HCT116 (cell line): Measurements from ENCODE around the gene EVC2. TPM values are rescaled to one million over a fixed set of nuclear protein-coding genes. Genes with fewer than 3 reads are reported as not detected.

ENCODE experiments used
- ATAC-seq: fragments of 200-7000 bp; cut with Tn5 transposase; 2 replicates; pipeline ENCODE4 v1.9.1; 2020; ENCODE audit warnings: mild to moderate bottlenecking, moderate library complexity
- BruUV-seq: library from RNA; stranded (reverse); fragments of 400-500 nt; replicated peaks from 2 replicates; lab custom pipeline; 2021; lab: Mats Ljungman, UMichigan
- CTCF ChIA-PET: fragments of 300-600 bp; sonication (Branson Sonifier 250); formaldehyde crosslinking; loops from one replicate; lab custom pipeline; 2021; ENCODE audit warnings: antibody characterized with exemption; lab: Charles Lee
- POLR2A ChIA-PET: fragments of 300-600, 350-600 bp; sonication (Branson Sonifier 250); formaldehyde crosslinking; loops from one replicate; lab custom pipeline; 2021; ENCODE audit warnings: antibody characterized with exemption; lab: Charles Lee
- RAD21 ChIA-PET, 2 experiments: fragments of 300-600 bp; sonication (Branson Sonifier 250); formaldehyde crosslinking; loops; one replicate each; lab custom pipeline; 2023; ENCODE audit warnings: low total read pairs in 2 of 2; ENCODE audit not compliant: uncharacterized antibody in 2 of 2, unreplicated experiment in 2 of 2, low non-redundant PET in 1 of 2; lab: Charles Lee
- DNase-seq: peaks from one replicate; pipeline ENCODE4 v3.0.0-alpha.2; 2010; ENCODE audit warnings: low read depth, low spot score
- H2AFZ ChIP-seq: fragments of 200-600 bp; shearing (Covaris generic), sonication (generic); 2 replicates; pipeline ENCODE4 v1.6.1; 2017; ENCODE audit warnings: low read depth, mixed run types, mixed read lengths, antibody characterized with exemption, low read length; ENCODE audit not compliant: poor library complexity, severe bottlenecking
- H3K27ac ChIP-seq: 2 replicates; pipeline ENCODE4 v1.5.1; 2012; ENCODE audit warnings: low read depth, low read length
- H3K27me3 ChIP-seq: fragments of 200-600 bp; sonication (generic); 2 replicates; pipeline ENCODE4 v1.6.1; 2016; ENCODE audit warnings: mixed run types, low read length, mixed read lengths; ENCODE audit not compliant: insufficient read depth
- H3K36me3 ChIP-seq, 2 experiments: fragments of 200-500 bp in 1 of 2; fragments of 200-600 bp in 1 of 2; sonication (Bioruptor generic) in 1 of 2; sonication (generic) in 1 of 2; 2 replicates each; pipeline versions ENCODE4 v1.5.1 to v1.6.1; 2014 to 2016; ENCODE audit warnings: low read length in 2 of 2, inconsistent platforms in 1 of 2, mixed read lengths in 1 of 2, mixed run types in 1 of 2; ENCODE audit not compliant: insufficient read depth in 2 of 2, control insufficient read depth in 1 of 2
- H3K4me1 ChIP-seq, 2 experiments: fragments of 200-600 bp in 1 of 2; sonication (generic) in 1 of 2; 2 replicates each; pipeline versions ENCODE4 v1.5.1 to v1.6.1; 2012 to 2017; ENCODE audit warnings: low read length in 2 of 2, inconsistent platforms in 1 of 2, mild to moderate bottlenecking in 1 of 2, mixed read lengths in 1 of 2, mixed run types in 1 of 2, moderate library complexity in 1 of 2; ENCODE audit not compliant: insufficient read depth in 2 of 2, control insufficient read depth in 1 of 2
- H3K4me2 ChIP-seq: fragments of 200-600 bp; sonication (generic); 2 replicates; pipeline ENCODE4 v1.6.1; 2017; ENCODE audit warnings: mixed run types, low read length, mixed read lengths
- H3K4me3 ChIP-seq, 2 experiments: fragments of 200-600 bp in 1 of 2; sonication (generic) in 1 of 2; replicated peaks in 1 of 2; 2 replicates each; pipeline ENCODE4 v1.5.1; 2011 to 2016; ENCODE audit warnings: low read length in 2 of 2, control low read depth in 1 of 2, low read depth in 1 of 2, mild to moderate bottlenecking in 1 of 2, mixed read lengths in 1 of 2, mixed run types in 1 of 2
- H3K79me2 ChIP-seq: fragments of 200-600 bp; sonication (generic); 2 replicates; pipeline ENCODE4 v1.6.1; 2017; ENCODE audit warnings: mild to moderate bottlenecking, mixed run types, low read length, moderate library complexity, mixed read lengths; ENCODE audit not compliant: insufficient read depth
- H3K9ac ChIP-seq: fragments of 200-600 bp; sonication (generic); 2 replicates; pipeline ENCODE4 v1.6.1; 2016; ENCODE audit warnings: low read length, mixed read lengths
- H3K9me2 ChIP-seq: fragments of 200-600 bp; sonication (generic), shearing (Covaris generic); 2 replicates; pipeline ENCODE4 v1.6.1; 2017; ENCODE audit warnings: mixed run types, mild to moderate bottlenecking, moderate library complexity; ENCODE audit not compliant: insufficient read depth
- H3K9me3 ChIP-seq, 2 experiments: fragments of 200-500 bp in 1 of 2; fragments of 200-600 bp in 1 of 2; sonication (Bioruptor generic) in 1 of 2; sonication (generic) in 1 of 2; 2 replicates each; pipeline ENCODE4 v1.6.1; 2014 to 2017; ENCODE audit warnings: low read length in 2 of 2, mixed read lengths in 2 of 2, inconsistent platforms in 1 of 2, low read depth in 1 of 2, mild to moderate bottlenecking in 1 of 2, mixed run types in 1 of 2, moderate library complexity in 1 of 2; ENCODE audit not compliant: control insufficient read depth in 1 of 2, insufficient read depth in 1 of 2
- H4K20me1 ChIP-seq: fragments of 200-600 bp; sonication (generic), shearing (Covaris generic); 2 replicates; pipeline ENCODE4 v1.6.1; 2017; ENCODE audit warnings: mixed run types, mild to moderate bottlenecking, moderate library complexity; ENCODE audit not compliant: insufficient read depth
- ATF3 ChIP-seq: IDR thresholded peaks from 2 replicates; pipeline ENCODE4 v1.6.1; 2012
- CBX3 ChIP-seq: IDR thresholded peaks from 2 replicates; pipeline ENCODE4 v1.6.1; 2012; ENCODE audit warnings: low read depth
- CEBPB ChIP-seq: IDR thresholded peaks from 2 replicates; pipeline ENCODE4 v1.6.1; 2012; ENCODE audit warnings: low read depth
- EGR1 ChIP-seq: IDR thresholded peaks from 2 replicates; pipeline ENCODE4 v1.6.1; 2012; ENCODE audit warnings: low read depth
- EZH2 ChIP-seq: fragments of 200-600 bp; sonication (generic); IDR thresholded peaks from 2 replicates; pipeline ENCODE4 v1.6.1; 2017; ENCODE audit warnings: antibody characterized with exemption, mixed run types
- EZH2phosphoT487 ChIP-seq: fragments of 200-600 bp; IDR thresholded peaks from 2 replicates; pipeline ENCODE4 v1.6.1; 2018; ENCODE audit warnings: antibody characterized with exemption, borderline replicate concordance
- JUND ChIP-seq: IDR thresholded peaks from 2 replicates; pipeline ENCODE4 v1.6.1; 2012
- POLR2AphosphoS5 ChIP-seq: IDR thresholded peaks from 2 replicates; pipeline ENCODE4 v1.6.1; 2011; ENCODE audit warnings: mild to moderate bottlenecking, low read depth, low read length, moderate library complexity
- RAD21 ChIP-seq: IDR thresholded peaks from 2 replicates; pipeline ENCODE4 v1.6.1; 2012; ENCODE audit warnings: low read depth, mild to moderate bottlenecking
- SP1 ChIP-seq: IDR thresholded peaks from 2 replicates; pipeline ENCODE4 v1.6.1; 2012; ENCODE audit warnings: low read depth
- SRF ChIP-seq: IDR thresholded peaks from 2 replicates; pipeline ENCODE4 v1.6.1; 2012; ENCODE audit warnings: low read depth
- TCF7L2 ChIP-seq: IDR thresholded peaks from 2 replicates; pipeline ENCODE4 v1.7.0; 2011; ENCODE audit warnings: borderline replicate concordance, inconsistent platforms; ENCODE audit not compliant: insufficient read depth, insufficient read length; ENCODE audit errors: extremely low read depth
- YY1 ChIP-seq: IDR thresholded peaks from 2 replicates; pipeline ENCODE4 v1.6.1; 2011; ENCODE audit warnings: low read length, low read depth, moderate library complexity, mild to moderate bottlenecking; ENCODE audit not compliant: insufficient replicate concordance; ENCODE audit errors: extremely low read depth
- ZBTB33 ChIP-seq: IDR thresholded peaks from 2 replicates; pipeline ENCODE4 v1.6.1; 2011; ENCODE audit warnings: mild to moderate bottlenecking, low read length, moderate library complexity; ENCODE audit not compliant: insufficient replicate concordance; ENCODE audit errors: extremely low read depth
- ZNF274 ChIP-seq: fragments of 200-500 bp; sonication (Bioruptor generic); IDR thresholded peaks from 2 replicates; pipeline ENCODE4 v1.6.1; 2014; ENCODE audit warnings: mild to moderate bottlenecking, low read depth, low read length, inconsistent platforms
- intact Hi-C: fragments of 100-400 bp; cut with micrococcal nuclease; formaldehyde crosslinking; loops from 2 replicates; pipeline ENCODE4 v1.10.0; 2022
- total RNA-seq: library from RNA; stranded (reverse); gene quantifications from one replicate; pipeline ENCODE4 v1.2.1, GENCODE V29; 2021; ENCODE audit not compliant: unreplicated experiment
- TF ChIP-seq, protein P1 (sequence below), 3 experiments: fragments of 200-600 bp in 1 of 3; sonication (generic) in 1 of 3; IDR thresholded peaks in 2 of 3; conservative IDR thresholded peaks in 1 of 3; 2 replicates each; pipeline ENCODE4 v1.5.1; 2012 to 2017; ENCODE audit warnings: low read depth in 2 of 3, low read length in 2 of 3, antibody characterized with exemption in 1 of 3, borderline replicate concordance in 1 of 3, control low read depth in 1 of 3, mild to moderate bottlenecking in 1 of 3, mixed read lengths in 1 of 3, mixed run types in 1 of 3, moderate library complexity in 1 of 3; ENCODE audit not compliant: insufficient read depth in 1 of 3

Gene EVC2
- total RNA-seq, 1 experiment from 2014 or later = not detected

DNA sequence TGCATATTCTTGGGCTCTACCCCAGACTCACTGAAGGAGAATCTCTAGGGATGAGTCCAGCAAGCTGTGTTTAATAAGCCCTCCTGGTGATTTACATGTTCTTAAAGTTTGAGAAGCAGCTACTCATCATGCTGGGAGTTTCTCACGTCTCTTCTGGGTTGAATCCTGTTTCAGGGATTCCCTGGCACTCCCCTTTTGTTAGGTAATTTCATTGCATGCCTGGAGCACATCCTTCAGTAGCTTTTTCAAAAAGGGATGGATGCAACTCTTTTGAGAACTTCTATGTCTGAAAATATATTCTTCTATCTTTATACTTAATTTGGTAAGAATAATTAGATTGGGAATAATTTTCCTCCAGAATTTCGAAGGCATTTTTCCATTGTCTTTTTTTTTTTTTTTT lies 7.0 kb upstream of the EVC2 start:
- no peak overlapping the region for H2AFZ ChIP-seq
- intact Hi-C loops = no loop called here
- H3K4me2 ChIP-seq = no peak overlapping the region
- no peaks in the 10 kb centered on the region for H3K4me1 ChIP-seq
- ChIA-PET RAD21 (no interaction called here), CTCF (no interaction called here), POLR2A (no interaction called here)
- no peak for ATAC-seq
- DNase-seq = no peak
- peaks cover 22% of the 10 kb centered on the region for H3K27me3 ChIP-seq
- no peak overlapping the region for H3K27ac ChIP-seq
- H3K9ac ChIP-seq = no peak overlapping the region
- no peaks in the 10 kb centered on the region for H3K36me3 ChIP-seq
- no peaks in the 10 kb centered on the region for H3K9me2 ChIP-seq
- BruUV-seq = no TSS peak
- H3K9me3 ChIP-seq = no peaks in the 10 kb centered on the region
- H3K79me2 ChIP-seq = no peaks in the 10 kb centered on the region
- no peak for TF ChIP-seq RAD21
- TF ChIP-seq EGR1 = no peak
- TF ChIP-seq JUND = no peak
- TF ChIP-seq TCF7L2 = no peak
- no peak for TF ChIP-seq SP1
- no peak for TF ChIP-seq CBX3
- no peak for TF ChIP-seq EZH2phosphoT487
- no peak for TF ChIP-seq POLR2AphosphoS5
- H3K4me3 ChIP-seq = no peak overlapping the region
- no peaks in the 10 kb centered on the region for H4K20me1 ChIP-seq

DNA sequence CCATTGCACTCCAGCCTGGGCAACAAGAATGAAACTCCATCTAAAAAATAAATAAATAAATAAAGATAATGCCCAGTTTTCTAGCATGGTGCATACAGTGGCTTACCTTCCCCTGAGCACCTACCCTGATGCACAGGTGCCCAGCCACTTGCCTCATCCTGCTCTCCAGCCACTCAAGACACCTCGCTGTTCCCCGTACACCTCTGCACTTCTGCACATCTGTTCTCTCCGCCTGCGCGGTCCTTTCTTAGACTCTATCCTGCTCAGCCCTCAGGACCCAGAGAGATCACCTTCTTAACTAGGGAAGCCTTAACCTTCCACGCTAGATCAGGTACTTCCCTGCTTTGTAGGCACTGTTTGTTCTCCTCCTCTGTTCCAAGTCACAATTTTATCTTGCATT lies 5.5 kb upstream of the EVC2 start:
- DNase-seq = no peak
- H3K27me3 ChIP-seq = peaks cover 11% of the 10 kb centered on the region; the same call in 1 of the 2 replicates
- H4K20me1 ChIP-seq = no peaks in the 10 kb centered on the region
- no peak overlapping the region for H3K27ac ChIP-seq
- H3K4me3 ChIP-seq = no peak overlapping the region
- ChIA-PET CTCF (no interaction called here), POLR2A (no interaction called here)
- H3K36me3 ChIP-seq = no peaks in the 10 kb centered on the region
- no peak overlapping the region for H3K4me2 ChIP-seq
- no TSS peak for BruUV-seq
- no peaks in the 10 kb centered on the region for H3K79me2 ChIP-seq
- H3K4me1 ChIP-seq = no peaks in the 10 kb centered on the region
- H3K9ac ChIP-seq = no peak overlapping the region
- no peak for TF ChIP-seq YY1
- TF ChIP-seq ATF3 = no peak
- no peak for TF ChIP-seq SRF
- no peak for TF ChIP-seq TCF7L2
- TF ChIP-seq, protein P1, sequence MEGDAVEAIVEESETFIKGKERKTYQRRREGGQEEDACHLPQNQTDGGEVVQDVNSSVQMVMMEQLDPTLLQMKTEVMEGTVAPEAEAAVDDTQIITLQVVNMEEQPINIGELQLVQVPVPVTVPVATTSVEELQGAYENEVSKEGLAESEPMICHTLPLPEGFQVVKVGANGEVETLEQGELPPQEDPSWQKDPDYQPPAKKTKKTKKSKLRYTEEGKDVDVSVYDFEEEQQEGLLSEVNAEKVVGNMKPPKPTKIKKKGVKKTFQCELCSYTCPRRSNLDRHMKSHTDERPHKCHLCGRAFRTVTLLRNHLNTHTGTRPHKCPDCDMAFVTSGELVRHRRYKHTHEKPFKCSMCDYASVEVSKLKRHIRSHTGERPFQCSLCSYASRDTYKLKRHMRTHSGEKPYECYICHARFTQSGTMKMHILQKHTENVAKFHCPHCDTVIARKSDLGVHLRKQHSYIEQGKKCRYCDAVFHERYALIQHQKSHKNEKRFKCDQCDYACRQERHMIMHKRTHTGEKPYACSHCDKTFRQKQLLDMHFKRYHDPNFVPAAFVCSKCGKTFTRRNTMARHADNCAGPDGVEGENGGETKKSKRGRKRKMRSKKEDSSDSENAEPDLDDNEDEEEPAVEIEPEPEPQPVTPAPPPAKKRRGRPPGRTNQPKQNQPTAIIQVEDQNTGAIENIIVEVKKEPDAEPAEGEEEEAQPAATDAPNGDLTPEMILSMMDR (IDR thresholded peaks at IDR 0.05 in 2 of 3, conservative IDR thresholded peaks at IDR 0.05 in 1 of 3; ENCODE audit: borderline replicate concordance in 1 of 3, insufficient read depth in 1 of 3, low read depth in 2 of 3, low read length in 2 of 3) = no peak
- no peak for TF ChIP-seq RAD21
- TF ChIP-seq EZH2phosphoT487 = no peak
- TF ChIP-seq ZNF274 = no peak
- TF ChIP-seq EZH2 = no peak
- TF ChIP-seq CEBPB = no peak
- TF ChIP-seq ZBTB33 = no peak
- TF ChIP-seq, all 23 proteins: peak for 0
- Histone ChIP-seq H2AFZ (no peak overlapping the region), H3K9me3 (no peaks in the 10 kb centered on the region), H3K9me2 (no peaks in the 10 kb centered on the region)
- RAD21 ChIA-PET = no interaction called here
- ATAC-seq = no peak
- intact Hi-C loops = no loop called here
